OCI-LY3 (cell line): ENCODE results near the gene RAB26.

Experiments
- H2AFZ ChIP-seq: fragments of 200-600, 300-600 bp; shearing (Covaris generic); 2 replicates; pipeline ENCODE4 v1.6.0; 2014; ENCODE audit warnings: antibody characterized with exemption, low read depth, low read length
- H3K27ac ChIP-seq: fragments of 200-600, 300-600 bp; sonication (generic); 2 replicates; pipeline ENCODE4 v1.5.1; 2014; ENCODE audit warnings: mild to moderate bottlenecking, low read length, moderate library complexity, mixed read lengths
- H3K27me3 ChIP-seq: fragments of 200-600, 300-600 bp; sonication (generic); 2 replicates; pipeline ENCODE4 v1.6.1; 2014; ENCODE audit warnings: low read depth, low read length, mixed read lengths
- H3K36me3 ChIP-seq: fragments of 200-600, 300-600 bp; sonication (generic); replicated peaks from 2 replicates; pipeline ENCODE3; 2014; ENCODE audit warnings: low read depth, low read length, mixed read lengths
- H3K4me1 ChIP-seq: fragments of 300-600, 200-600 bp; sonication (generic); 2 replicates; pipeline ENCODE4 v1.6.1; 2014; ENCODE audit warnings: low read length, mixed read lengths
- H3K4me2 ChIP-seq: fragments of 200-600, 300-600 bp; sonication (generic); 2 replicates; pipeline ENCODE4 v1.6.1; 2014; ENCODE audit warnings: low read length, mixed read lengths
- H3K4me3 ChIP-seq: fragments of 300-600, 200-600 bp; sonication (generic); 2 replicates; pipeline ENCODE4 v1.5.1; 2014; ENCODE audit warnings: antibody characterized with exemption, mild to moderate bottlenecking, low read length, moderate library complexity
- H3K79me2 ChIP-seq: fragments of 300-600, 200-600 bp; shearing (Covaris generic); 2 replicates; pipeline ENCODE4 v1.6.1; 2014; ENCODE audit warnings: mild to moderate bottlenecking, low read length, mixed read lengths
- H3K9ac ChIP-seq: fragments of 300-600, 200-600 bp; shearing (Covaris generic); 2 replicates; pipeline ENCODE4 v1.6.0; 2014; ENCODE audit warnings: mild to moderate bottlenecking, low read length, moderate library complexity
- H3K9me3 ChIP-seq: fragments of 200-600, 300-600 bp; shearing (Covaris generic); 2 replicates; pipeline ENCODE4 v1.6.1; 2014; ENCODE audit warnings: low read length, mixed read lengths; ENCODE audit not compliant: insufficient read depth
- H4K20me1 ChIP-seq: fragments of 200-600, 300-600 bp; sonication (generic); 2 replicates; pipeline ENCODE4 v1.6.1; 2016; ENCODE audit warnings: low read length, mixed read lengths; ENCODE audit not compliant: insufficient read depth
- CTCF ChIP-seq: fragments of 200-600, 300-600 bp; sonication (generic); IDR thresholded peaks from 2 replicates; pipeline ENCODE4 v1.5.1; 2014; ENCODE audit warnings: antibody characterized with exemption, low read length, low read depth
- EZH2phosphoT487 ChIP-seq: fragments of 200-600 bp; shearing (Covaris generic); IDR thresholded peaks from 2 replicates; pipeline ENCODE4 v1.6.1; 2018; ENCODE audit warnings: antibody characterized with exemption, mixed run types, low read depth

Gene RAB26

GRCh38 chr16:2177561-2177960 is 29.1 kb downstream of the RAB26 start:
- Histone ChIP-seq H3K27me3 (no peaks in the 10 kb centered on the region), H3K9ac (no peak overlapping the region), H3K4me1 (no peaks in the 10 kb centered on the region), H3K36me3 (peaks cover 17% of the 10 kb centered on the region), H3K79me2 (no peaks in the 10 kb centered on the region), H3K4me2 (no peak overlapping the region), H3K27ac (no peak overlapping the region), H4K20me1 (no peaks in the 10 kb centered on the region), H3K9me3 (no peaks in the 10 kb centered on the region), H3K4me3 (no peak overlapping the region), H2AFZ (no peak overlapping the region)
- no peak for TF ChIP-seq EZH2phosphoT487
- TF ChIP-seq CTCF: no peak

DNA sequence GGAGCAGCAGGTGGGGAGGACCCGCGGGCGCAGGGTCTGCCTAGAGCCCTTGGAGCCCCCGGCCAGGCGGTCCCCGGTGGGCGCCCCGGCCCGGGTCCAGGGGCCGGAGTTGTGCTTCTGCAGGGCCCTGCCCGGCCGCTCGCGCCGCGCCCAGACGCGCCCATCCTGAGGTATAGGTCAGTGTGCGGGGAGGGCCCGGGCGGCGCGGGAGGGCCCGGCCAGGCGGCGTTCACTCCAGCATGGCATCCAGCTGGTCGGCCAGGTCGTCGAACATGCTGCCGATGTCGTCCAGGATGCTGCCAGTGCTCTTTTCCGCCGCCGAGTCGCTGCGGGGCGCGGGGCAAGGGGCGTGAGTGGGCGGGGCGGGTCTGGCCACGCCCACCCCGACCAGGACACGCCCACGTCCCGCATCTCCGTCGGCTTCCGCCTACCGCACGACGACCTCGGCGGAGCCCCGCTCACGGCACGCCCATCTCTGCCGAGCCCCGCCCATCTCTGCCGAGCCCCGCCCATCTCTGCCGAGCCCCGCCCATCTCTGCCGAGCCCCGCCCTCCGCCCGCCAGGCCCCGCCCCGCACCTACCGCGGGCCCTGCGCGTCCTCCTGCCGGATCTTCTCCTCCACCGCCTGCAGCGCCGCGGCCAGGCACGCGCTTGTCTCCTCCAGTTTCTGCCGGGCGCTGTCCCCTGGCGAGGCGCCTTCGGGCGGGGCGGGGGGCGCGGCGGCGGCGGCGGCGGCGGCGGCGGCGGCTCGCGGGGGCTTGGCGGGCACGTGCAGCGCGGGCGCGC is 30.1 kb downstream of the RAB26 start:
- no peak overlapping the region for H3K27ac ChIP-seq
- H3K79me2 ChIP-seq: no peaks in the 10 kb centered on the region

DNA sequence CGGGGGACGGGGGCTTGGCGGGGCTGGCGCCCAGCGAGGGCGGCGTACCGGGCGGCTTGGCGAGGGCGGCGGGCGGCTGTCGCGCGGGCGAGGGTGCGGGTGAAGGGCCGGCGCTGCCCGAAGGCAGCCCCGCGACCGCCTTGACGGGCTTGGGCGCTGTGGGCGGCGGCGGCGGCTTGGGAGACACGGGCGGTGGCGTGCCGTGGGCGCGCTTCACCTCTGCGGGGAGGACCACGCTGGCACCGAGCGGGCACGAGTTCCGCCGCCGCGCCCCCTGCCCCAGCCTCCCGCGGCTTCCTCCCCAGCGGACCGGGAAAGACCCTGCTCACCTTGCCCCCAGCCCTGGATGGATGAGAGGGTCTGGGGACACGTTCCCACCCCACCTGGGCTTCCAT is 30.7 kb downstream of the RAB26 start:
- Histone ChIP-seq H3K36me3 (peaks cover 13% of the 10 kb centered on the region), H3K4me3 (no peak overlapping the region), H2AFZ (no peak overlapping the region), H3K27me3 (no peaks in the 10 kb centered on the region), H3K79me2 (no peaks in the 10 kb centered on the region), H3K9ac (no peak overlapping the region), H3K4me1 (no peaks in the 10 kb centered on the region), H3K27ac (no peak overlapping the region), H3K9me3 (no peaks in the 10 kb centered on the region), H4K20me1 (no peaks in the 10 kb centered on the region), H3K4me2 (no peak overlapping the region)
- TF ChIP-seq CTCF: no peak
- no peak for TF ChIP-seq EZH2phosphoT487

More for the DNA sequence above, 30.1 kb downstream of the RAB26 start:
- Histone ChIP-seq H3K9ac (no peak overlapping the region), H3K36me3 (peaks cover 17% of the 10 kb centered on the region), H3K9me3 (no peaks in the 10 kb centered on the region), H2AFZ (no peak overlapping the region), H3K27me3 (no peaks in the 10 kb centered on the region), H3K4me1 (no peaks in the 10 kb centered on the region), H4K20me1 (no peaks in the 10 kb centered on the region), H3K4me2 (no peak overlapping the region), H3K4me3 (no peak overlapping the region)
- no peak for TF ChIP-seq CTCF
- TF ChIP-seq EZH2phosphoT487: no peak

DNA sequence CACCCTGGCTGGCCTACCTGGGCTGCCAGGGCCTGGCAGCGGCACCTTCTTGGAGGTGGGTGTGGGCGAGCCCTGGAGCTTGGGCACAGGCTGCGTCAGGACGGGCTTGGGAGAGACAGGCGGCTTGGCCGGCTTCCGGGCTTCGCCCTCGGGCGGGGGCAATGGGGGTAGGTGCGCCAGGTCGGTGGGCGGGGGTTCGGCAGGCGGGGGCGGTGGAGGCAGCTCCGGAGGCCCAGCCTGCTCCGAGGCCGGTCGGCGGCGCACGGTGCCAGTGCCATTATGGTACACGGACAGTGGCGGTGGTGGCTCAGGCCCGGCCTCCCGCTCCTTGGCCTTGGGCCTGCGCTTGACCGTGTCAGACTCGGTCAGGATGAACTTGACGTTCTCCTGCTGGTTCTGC is 31.2 kb downstream of the RAB26 start:
- Histone ChIP-seq H3K9me3 (no peaks in the 10 kb centered on the region), H3K9ac (no peak overlapping the region), H3K4me3 (no peak overlapping the region), H3K4me2 (no peak overlapping the region), H3K36me3 (peaks cover 10% of the 10 kb centered on the region), H3K4me1 (no peaks in the 10 kb centered on the region), H3K27ac (no peak overlapping the region), H2AFZ (no peak overlapping the region), H4K20me1 (no peaks in the 10 kb centered on the region), H3K79me2 (no peaks in the 10 kb centered on the region), H3K27me3 (no peaks in the 10 kb centered on the region)
- TF ChIP-seq CTCF (no peak), EZH2phosphoT487 (no peak)
